Measurements from ENCODE around the gene PPP1R12A. TPM values are rescaled to one million over a fixed set of nuclear protein-coding genes. Genes with fewer than 3 reads are reported as not detected.
"Not testable (repeated sequence)": the region's sequence is repeated elsewhere in the genome, so short reads cannot be mapped to it uniquely, and the experiment has no call there.

Gene PPP1R12A
- total and polyA plus RNA-seq, 9 of the 15 experiments (the other 6 are each of a cell fraction or from before 2014, with no cell fraction given) = 26.4 to 119 (median 53.3) TPM

- ATAC-seq; CTCF ChIA-PET (ENCODE audit: low intra/inter-chr PET ratio): not testable (repeated sequence)
Observed at GRCh38 chr12:79942846-79943245, 7.9 kb upstream of the PPP1R12A start.

More at GRCh38 chr12:79942846-79943245, 7.9 kb upstream of the PPP1R12A start:
- H3K79me2 ChIP-seq (ENCODE audit: control insufficient read depth, insufficient read depth, low read length); H3K4me3 ChIP-seq; H3K4me1 ChIP-seq (replicated peaks in 1 of 2; ENCODE audit: control insufficient read depth in 2 of 2, insufficient read depth in 2 of 2, low read length in 2 of 2); H3K27ac ChIP-seq (ENCODE audit: extremely low read depth, low read depth, low read length); H3K9me3 ChIP-seq (replicated peaks; ENCODE audit: control insufficient read depth, insufficient read depth, low read depth, low read length); H2AFZ ChIP-seq (ENCODE audit: low read depth, low read length); H3K9me1 ChIP-seq (ENCODE audit: control insufficient read depth, insufficient read depth, low read length); H3K4me2 ChIP-seq (ENCODE audit: insufficient read depth, low read length); POLR2A ChIA-PET; H3K27me3 ChIP-seq (ENCODE audit: control insufficient read depth in 2 of 2, insufficient read depth in 2 of 2, low read length in 2 of 2); H3K36me3 ChIP-seq (ENCODE audit: control insufficient read depth, insufficient read depth, low read length); intact Hi-C loops (cut with micrococcal nuclease); in situ Hi-C loops (cut with MboI); H4K20me1 ChIP-seq (replicated peaks; ENCODE audit: control insufficient read depth, insufficient read depth, low read length); FAIRE-seq; DNase-seq (ENCODE audit: extremely low read depth in 1 of 4, low spot score in 3 of 4); BruUV-seq (replicated peaks); H3K9ac ChIP-seq (ENCODE audit: insufficient read depth in 1 of 2, low read depth in 2 of 2, low read length in 2 of 2): not testable (repeated sequence)
- 100% methylated on average over 1 of the region's 2 CpGs for WGBS (ENCODE audit: insufficient coverage, low coverage, missing lambda C conversion rate)
- TF ChIP-seq ZNF146 (CRISPR knock-in tag; IDR thresholded peaks at IDR 0.05; ENCODE audit: unreplicated experiment) (peak; percentile 75), BCOR (IDR thresholded peaks at IDR 0.05) (peak; percentile 81), ADNP (tag; IDR thresholded peaks at IDR 0.05) (peak; percentile 26; the same call in 1 of the 2 replicates), KDM1A (IDR thresholded peaks at IDR 0.05) (peak in 1 of 2 experiments; percentile 50; a peak in 1 of 4 replicates)
- TF ChIP-seq, protein P1, sequence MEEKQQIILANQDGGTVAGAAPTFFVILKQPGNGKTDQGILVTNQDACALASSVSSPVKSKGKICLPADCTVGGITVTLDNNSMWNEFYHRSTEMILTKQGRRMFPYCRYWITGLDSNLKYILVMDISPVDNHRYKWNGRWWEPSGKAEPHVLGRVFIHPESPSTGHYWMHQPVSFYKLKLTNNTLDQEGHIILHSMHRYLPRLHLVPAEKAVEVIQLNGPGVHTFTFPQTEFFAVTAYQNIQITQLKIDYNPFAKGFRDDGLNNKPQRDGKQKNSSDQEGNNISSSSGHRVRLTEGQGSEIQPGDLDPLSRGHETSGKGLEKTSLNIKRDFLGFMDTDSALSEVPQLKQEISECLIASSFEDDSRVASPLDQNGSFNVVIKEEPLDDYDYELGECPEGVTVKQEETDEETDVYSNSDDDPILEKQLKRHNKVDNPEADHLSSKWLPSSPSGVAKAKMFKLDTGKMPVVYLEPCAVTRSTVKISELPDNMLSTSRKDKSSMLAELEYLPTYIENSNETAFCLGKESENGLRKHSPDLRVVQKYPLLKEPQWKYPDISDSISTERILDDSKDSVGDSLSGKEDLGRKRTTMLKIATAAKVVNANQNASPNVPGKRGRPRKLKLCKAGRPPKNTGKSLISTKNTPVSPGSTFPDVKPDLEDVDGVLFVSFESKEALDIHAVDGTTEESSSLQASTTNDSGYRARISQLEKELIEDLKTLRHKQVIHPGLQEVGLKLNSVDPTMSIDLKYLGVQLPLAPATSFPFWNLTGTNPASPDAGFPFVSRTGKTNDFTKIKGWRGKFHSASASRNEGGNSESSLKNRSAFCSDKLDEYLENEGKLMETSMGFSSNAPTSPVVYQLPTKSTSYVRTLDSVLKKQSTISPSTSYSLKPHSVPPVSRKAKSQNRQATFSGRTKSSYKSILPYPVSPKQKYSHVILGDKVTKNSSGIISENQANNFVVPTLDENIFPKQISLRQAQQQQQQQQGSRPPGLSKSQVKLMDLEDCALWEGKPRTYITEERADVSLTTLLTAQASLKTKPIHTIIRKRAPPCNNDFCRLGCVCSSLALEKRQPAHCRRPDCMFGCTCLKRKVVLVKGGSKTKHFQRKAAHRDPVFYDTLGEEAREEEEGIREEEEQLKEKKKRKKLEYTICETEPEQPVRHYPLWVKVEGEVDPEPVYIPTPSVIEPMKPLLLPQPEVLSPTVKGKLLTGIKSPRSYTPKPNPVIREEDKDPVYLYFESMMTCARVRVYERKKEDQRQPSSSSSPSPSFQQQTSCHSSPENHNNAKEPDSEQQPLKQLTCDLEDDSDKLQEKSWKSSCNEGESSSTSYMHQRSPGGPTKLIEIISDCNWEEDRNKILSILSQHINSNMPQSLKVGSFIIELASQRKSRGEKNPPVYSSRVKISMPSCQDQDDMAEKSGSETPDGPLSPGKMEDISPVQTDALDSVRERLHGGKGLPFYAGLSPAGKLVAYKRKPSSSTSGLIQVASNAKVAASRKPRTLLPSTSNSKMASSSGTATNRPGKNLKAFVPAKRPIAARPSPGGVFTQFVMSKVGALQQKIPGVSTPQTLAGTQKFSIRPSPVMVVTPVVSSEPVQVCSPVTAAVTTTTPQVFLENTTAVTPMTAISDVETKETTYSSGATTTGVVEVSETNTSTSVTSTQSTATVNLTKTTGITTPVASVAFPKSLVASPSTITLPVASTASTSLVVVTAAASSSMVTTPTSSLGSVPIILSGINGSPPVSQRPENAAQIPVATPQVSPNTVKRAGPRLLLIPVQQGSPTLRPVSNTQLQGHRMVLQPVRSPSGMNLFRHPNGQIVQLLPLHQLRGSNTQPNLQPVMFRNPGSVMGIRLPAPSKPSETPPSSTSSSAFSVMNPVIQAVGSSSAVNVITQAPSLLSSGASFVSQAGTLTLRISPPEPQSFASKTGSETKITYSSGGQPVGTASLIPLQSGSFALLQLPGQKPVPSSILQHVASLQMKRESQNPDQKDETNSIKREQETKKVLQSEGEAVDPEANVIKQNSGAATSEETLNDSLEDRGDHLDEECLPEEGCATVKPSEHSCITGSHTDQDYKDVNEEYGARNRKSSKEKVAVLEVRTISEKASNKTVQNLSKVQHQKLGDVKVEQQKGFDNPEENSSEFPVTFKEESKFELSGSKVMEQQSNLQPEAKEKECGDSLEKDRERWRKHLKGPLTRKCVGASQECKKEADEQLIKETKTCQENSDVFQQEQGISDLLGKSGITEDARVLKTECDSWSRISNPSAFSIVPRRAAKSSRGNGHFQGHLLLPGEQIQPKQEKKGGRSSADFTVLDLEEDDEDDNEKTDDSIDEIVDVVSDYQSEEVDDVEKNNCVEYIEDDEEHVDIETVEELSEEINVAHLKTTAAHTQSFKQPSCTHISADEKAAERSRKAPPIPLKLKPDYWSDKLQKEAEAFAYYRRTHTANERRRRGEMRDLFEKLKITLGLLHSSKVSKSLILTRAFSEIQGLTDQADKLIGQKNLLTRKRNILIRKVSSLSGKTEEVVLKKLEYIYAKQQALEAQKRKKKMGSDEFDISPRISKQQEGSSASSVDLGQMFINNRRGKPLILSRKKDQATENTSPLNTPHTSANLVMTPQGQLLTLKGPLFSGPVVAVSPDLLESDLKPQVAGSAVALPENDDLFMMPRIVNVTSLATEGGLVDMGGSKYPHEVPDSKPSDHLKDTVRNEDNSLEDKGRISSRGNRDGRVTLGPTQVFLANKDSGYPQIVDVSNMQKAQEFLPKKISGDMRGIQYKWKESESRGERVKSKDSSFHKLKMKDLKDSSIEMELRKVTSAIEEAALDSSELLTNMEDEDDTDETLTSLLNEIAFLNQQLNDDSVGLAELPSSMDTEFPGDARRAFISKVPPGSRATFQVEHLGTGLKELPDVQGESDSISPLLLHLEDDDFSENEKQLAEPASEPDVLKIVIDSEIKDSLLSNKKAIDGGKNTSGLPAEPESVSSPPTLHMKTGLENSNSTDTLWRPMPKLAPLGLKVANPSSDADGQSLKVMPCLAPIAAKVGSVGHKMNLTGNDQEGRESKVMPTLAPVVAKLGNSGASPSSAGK (IDR thresholded peaks at IDR 0.05) = 0 out of 2 replicates have a peak, but pooled peaks have one; percentile 1

All from K562 (cell line).